B cell (primary cell): Measurements from ENCODE around the gene MROH7.

ENCODE experiments used
- EZH2 ChIP-seq: IDR thresholded peaks from 2 replicates; pipeline ENCODE4 v1.6.1; 2012; ENCODE audit warnings: borderline replicate concordance, low read depth, mild to moderate bottlenecking, moderate library complexity, low read length; ENCODE audit not compliant: insufficient read depth, poor library complexity, severe bottlenecking
- TF ChIP-seq, protein P1 (sequence below): fragments of 200-600 bp; IDR thresholded peaks from one replicate; pipeline ENCODE4 v1.8.0; 2022; ENCODE audit warnings: antibody characterized with exemption, mild to moderate bottlenecking

DNA sequence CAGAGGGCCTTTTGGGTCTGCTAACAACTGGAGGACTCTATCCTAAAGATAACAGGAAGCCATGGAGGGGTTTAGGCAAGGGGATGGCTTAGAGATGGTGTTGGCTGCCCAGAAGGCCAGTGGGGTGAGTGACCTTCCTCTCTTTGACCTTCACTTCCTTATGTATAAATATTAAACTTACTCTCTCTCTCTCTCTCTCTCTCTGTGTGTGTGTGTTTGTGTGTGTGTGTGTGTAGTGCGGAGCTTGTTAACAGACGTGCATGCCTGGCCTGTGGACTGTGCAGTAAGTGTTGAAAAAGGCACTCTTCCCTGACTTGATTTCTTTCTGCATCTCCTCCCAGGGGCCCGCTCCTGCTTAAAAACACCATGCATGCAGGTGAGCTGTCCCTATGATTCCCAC, 10.0 kb downstream of the MROH7 start:
- TF ChIP-seq, protein P1, sequence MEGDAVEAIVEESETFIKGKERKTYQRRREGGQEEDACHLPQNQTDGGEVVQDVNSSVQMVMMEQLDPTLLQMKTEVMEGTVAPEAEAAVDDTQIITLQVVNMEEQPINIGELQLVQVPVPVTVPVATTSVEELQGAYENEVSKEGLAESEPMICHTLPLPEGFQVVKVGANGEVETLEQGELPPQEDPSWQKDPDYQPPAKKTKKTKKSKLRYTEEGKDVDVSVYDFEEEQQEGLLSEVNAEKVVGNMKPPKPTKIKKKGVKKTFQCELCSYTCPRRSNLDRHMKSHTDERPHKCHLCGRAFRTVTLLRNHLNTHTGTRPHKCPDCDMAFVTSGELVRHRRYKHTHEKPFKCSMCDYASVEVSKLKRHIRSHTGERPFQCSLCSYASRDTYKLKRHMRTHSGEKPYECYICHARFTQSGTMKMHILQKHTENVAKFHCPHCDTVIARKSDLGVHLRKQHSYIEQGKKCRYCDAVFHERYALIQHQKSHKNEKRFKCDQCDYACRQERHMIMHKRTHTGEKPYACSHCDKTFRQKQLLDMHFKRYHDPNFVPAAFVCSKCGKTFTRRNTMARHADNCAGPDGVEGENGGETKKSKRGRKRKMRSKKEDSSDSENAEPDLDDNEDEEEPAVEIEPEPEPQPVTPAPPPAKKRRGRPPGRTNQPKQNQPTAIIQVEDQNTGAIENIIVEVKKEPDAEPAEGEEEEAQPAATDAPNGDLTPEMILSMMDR: no peak
- TF ChIP-seq EZH2: no peak
